Choroid plexus epithelial cell (primary cell): ENCODE results near the gene RRP12.

Experiments
- DNase-seq: peaks from one replicate; pipeline ENCODE4 v3.0.0-alpha.2; 2010; ENCODE audit warnings: low read depth
- H3K4me3 ChIP-seq: 2 replicates; pipeline ENCODE4 v1.5.1; 2011; ENCODE audit warnings: low read depth, mild to moderate bottlenecking, control low read depth, low read length, moderate library complexity
- CTCF ChIP-seq: conservative IDR thresholded peaks from 2 replicates; pipeline ENCODE4 v1.5.1; 2011; ENCODE audit warnings: low read depth, mild to moderate bottlenecking, control low read depth, inconsistent platforms, low read length, moderate library complexity

The RRP12 gene

GRCh38 chr10:97400665-97401454 is at the start of gene RRP12:
TSS of gene RRP12 (minus strand) at chr10:97401340. CDS start at chr10:97401231, 109 bp downstream.
- peak within 1 kb of the TSS; percentile 95 for H3K4me3 ChIP-seq
- TF ChIP-seq CTCF: peak; percentile 29

GRCh38 chr10:97450828-97451227 is 49.7 kb upstream of the RRP12 start:
- no peak for TF ChIP-seq CTCF
- no peak for DNase-seq
- H3K4me3 ChIP-seq: no peak overlapping the region

More at GRCh38 chr10:97400665-97401454, at the start of gene RRP12:
- peak; percentile 98 for DNase-seq

- peak; percentile 21 for TF ChIP-seq CTCF
These were observed 44.8 kb upstream of the RRP12 start, which contains the start of the genes EXOSC1 and ZDHHC16 for GRCh38 chr10:97445722-97446639. TSS of gene EXOSC1 (minus strand) at chr10:97446006. CDS start at chr10:97445985, 21 bp downstream. TSS of gene ZDHHC16 (plus strand) at chr10:97446175. CDS start at chr10:97451676, 5,501 bp downstream.

GRCh38 chr10:97445357-97445721 is 44.2 kb upstream of the RRP12 start:
- no peak for DNase-seq

More at GRCh38 chr10:97445722-97446639, 44.8 kb upstream of the RRP12 start, which contains the start of the genes EXOSC1 and ZDHHC16:
- peak; percentile 97 for DNase-seq
- peak within 1 kb of the TSS; percentile 69 for H3K4me3 ChIP-seq

GRCh38 chr10:97444212-97444611 is 43.1 kb upstream of the RRP12 start:
- no peak overlapping the region for H3K4me3 ChIP-seq
- DNase-seq: no peak
- TF ChIP-seq CTCF: no peak

More at GRCh38 chr10:97445357-97445721, 44.2 kb upstream of the RRP12 start:
- TF ChIP-seq CTCF: no peak
- H3K4me3 ChIP-seq: peak overlapping the region; percentile 69

GRCh38 chr10:97442277-97442676 is 41.1 kb upstream of the RRP12 start:
- no peak for DNase-seq
- H3K4me3 ChIP-seq: no peak overlapping the region
- no peak for TF ChIP-seq CTCF
